ENCODE measurements around the gene NDUFS2. TPM values are rescaled to one million over a fixed set of nuclear protein-coding genes. Genes with fewer than 3 reads are reported as not detected.

Gene NDUFS2
- polyA plus RNA-seq, 1 experiment: 150 TPM

- ChIA-PET CTCF (no interaction called here), POLR2A (no interaction called here)
- no peak for DNase-seq (ENCODE audit: low read depth, low spot score)
Observed at GRCh38 chr1:161174911-161175310, 27.3 kb upstream of the NDUFS2 start.

GRCh38 chr1:161175771-161176453 lies 26.3 kb upstream of the NDUFS2 start:
- Histone ChIP-seq H3K4me3 (ENCODE audit: low read depth, low read length) (no peak overlapping the region; the same call in 1 of the 2 replicates), H3K27me3 (ENCODE audit: control insufficient read depth, insufficient read depth, low read length) (no peaks in the 10 kb centered on the region), H3K9me3 (ENCODE audit: control insufficient read depth, insufficient read depth, low read length) (no peaks in the 10 kb centered on the region), H3K27ac (ENCODE audit: low read depth, low read length) (no peak overlapping the region)
- ChIA-PET CTCF (interaction anchor here (1.4 to 1.9 kb wide), 2 partner anchors 10 to 16 kb away, joined by 6 to 15 read pairs; partner anchors contain the start of gene PPOX), POLR2A (interaction anchor here (1.0 kb wide), 1 partner anchor 10 kb away, joined by 3 read pairs; the partner anchor contains the start of gene PPOX)
- TF ChIP-seq, protein P1, sequence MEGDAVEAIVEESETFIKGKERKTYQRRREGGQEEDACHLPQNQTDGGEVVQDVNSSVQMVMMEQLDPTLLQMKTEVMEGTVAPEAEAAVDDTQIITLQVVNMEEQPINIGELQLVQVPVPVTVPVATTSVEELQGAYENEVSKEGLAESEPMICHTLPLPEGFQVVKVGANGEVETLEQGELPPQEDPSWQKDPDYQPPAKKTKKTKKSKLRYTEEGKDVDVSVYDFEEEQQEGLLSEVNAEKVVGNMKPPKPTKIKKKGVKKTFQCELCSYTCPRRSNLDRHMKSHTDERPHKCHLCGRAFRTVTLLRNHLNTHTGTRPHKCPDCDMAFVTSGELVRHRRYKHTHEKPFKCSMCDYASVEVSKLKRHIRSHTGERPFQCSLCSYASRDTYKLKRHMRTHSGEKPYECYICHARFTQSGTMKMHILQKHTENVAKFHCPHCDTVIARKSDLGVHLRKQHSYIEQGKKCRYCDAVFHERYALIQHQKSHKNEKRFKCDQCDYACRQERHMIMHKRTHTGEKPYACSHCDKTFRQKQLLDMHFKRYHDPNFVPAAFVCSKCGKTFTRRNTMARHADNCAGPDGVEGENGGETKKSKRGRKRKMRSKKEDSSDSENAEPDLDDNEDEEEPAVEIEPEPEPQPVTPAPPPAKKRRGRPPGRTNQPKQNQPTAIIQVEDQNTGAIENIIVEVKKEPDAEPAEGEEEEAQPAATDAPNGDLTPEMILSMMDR (IDR thresholded peaks at IDR 0.05; ENCODE audit: low read depth, low read length): no peak
- no peak for DNase-seq (ENCODE audit: low read depth, low spot score)

More at GRCh38 chr1:161174911-161175310, 27.3 kb upstream of the NDUFS2 start:
- no peak overlapping the region for H3K27ac ChIP-seq (ENCODE audit: low read depth, low read length)
- H3K4me3 ChIP-seq (ENCODE audit: low read depth, low read length): no peak overlapping the region
- H3K9me3 ChIP-seq (ENCODE audit: control insufficient read depth, insufficient read depth, low read length): no peaks in the 10 kb centered on the region
- TF ChIP-seq, protein P1 (IDR thresholded peaks at IDR 0.05; ENCODE audit: low read depth, low read length): no peak
- no peaks in the 10 kb centered on the region for H3K27me3 ChIP-seq (ENCODE audit: control insufficient read depth, insufficient read depth, low read length)

DNA sequence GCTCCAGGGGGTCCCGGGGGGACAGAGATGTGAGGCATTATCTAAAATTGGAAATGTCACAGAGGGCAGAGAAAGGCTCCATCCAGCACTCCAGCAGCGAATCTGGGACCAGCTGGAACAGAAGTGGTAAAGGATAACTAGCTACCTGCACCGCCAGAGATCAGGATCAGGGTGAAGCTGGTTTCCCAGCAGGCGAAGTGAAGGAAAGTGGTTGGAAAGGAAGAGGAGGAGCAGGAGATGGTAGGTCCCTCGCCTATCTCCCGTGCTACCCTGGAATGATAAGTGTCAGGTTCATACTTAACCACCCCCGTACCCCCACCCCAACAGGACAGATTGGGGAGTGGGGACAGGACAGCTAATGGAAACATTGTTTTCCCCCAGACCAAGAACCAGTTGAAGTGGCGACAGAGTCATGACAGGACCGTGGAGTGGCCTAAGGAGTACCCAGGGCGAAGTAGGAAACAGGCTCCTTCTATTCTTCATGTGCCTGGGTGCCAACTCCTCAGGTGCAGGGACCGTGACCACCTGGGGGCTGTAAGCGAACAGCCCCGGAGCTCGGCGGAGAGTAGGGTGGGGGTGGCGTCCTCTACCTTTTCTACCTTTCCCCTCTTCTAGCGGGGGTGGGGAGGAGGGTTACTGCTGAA lies 25.6 kb upstream of the NDUFS2 start:
- TF ChIP-seq, protein P1 (IDR thresholded peaks at IDR 0.05; ENCODE audit: low read depth, low read length): no peak
- CTCF ChIA-PET: interaction anchor here (0.6 to 1.9 kb wide), 4 partner anchors 11 to 145 kb away, joined by 6 to 15 read pairs (median 7); partner anchors contain the start of gene PPOX
- H3K27ac ChIP-seq (ENCODE audit: low read depth, low read length): peak overlapping the region; percentile 47
- no peaks in the 10 kb centered on the region for H3K9me3 ChIP-seq (ENCODE audit: control insufficient read depth, insufficient read depth, low read length)
- H3K27me3 ChIP-seq (ENCODE audit: control insufficient read depth, insufficient read depth, low read length): no peaks in the 10 kb centered on the region
- H3K4me3 ChIP-seq (ENCODE audit: low read depth, low read length): peak overlapping the region; percentile 98
- no peak for DNase-seq (ENCODE audit: low read depth, low spot score)
- POLR2A ChIA-PET: interaction anchor here (0.7 to 1.0 kb wide), 2 partner anchors 11 to 26 kb away, joined by 3 read pairs; partner anchors contain the start of genes NDUFS2 and PPOX

GRCh38 chr1:161177112-161177935 lies 24.8 kb upstream of the NDUFS2 start, which contains the start of gene B4GALT3:
Gene B4GALT3 (minus strand): TSS chr1:161177507. CDS start chr1:161176060, 1,447 bp downstream.
- H3K4me3 ChIP-seq (ENCODE audit: low read depth, low read length): peak within 1 kb of the TSS; percentile 98
- no peaks in the 10 kb centered on the region for H3K9me3 ChIP-seq (ENCODE audit: control insufficient read depth, insufficient read depth, low read length)
- DNase-seq (ENCODE audit: low read depth, low spot score): no peak
- H3K27me3 ChIP-seq (ENCODE audit: control insufficient read depth, insufficient read depth, low read length): no peaks in the 10 kb centered on the region
- TF ChIP-seq, protein P1 (IDR thresholded peaks at IDR 0.05; ENCODE audit: low read depth, low read length): no peak
- H3K27ac ChIP-seq (ENCODE audit: low read depth, low read length): peak within 1 kb of the TSS; percentile 47
- ChIA-PET CTCF (interaction anchor here (0.7 to 1.9 kb wide), 2 partner anchors 15 to 145 kb away, joined by 6 to 15 read pairs; no protein-coding TSS in a partner anchor), POLR2A (interaction anchor here (0.7 kb wide), 1 partner anchor 25 kb away, joined by 3 read pairs; the partner anchor contains the start of gene NDUFS2)

All from AG04450 (cell line).